Glutamatergic neuron (in vitro differentiated cells): Measurements from ENCODE around the gene PRMT9. TPM values are rescaled to one million over a fixed set of nuclear protein-coding genes. Genes with fewer than 3 reads are reported as not detected.

ENCODE experiments used
- DNase-seq: peaks from one replicate; pipeline ENCODE4 v3.0.0; 2022
- H3K27ac Mint-ChIP-seq: one replicate; pipeline ENCODE4 v1.8.0; 2020; ENCODE audit warnings: mild to moderate bottlenecking, mixed read lengths, inconsistent platforms; ENCODE audit not compliant: unreplicated experiment
- H3K27me3 Mint-ChIP-seq: one replicate; pipeline ENCODE4 v1.8.0; 2020; ENCODE audit warnings: mild to moderate bottlenecking, moderate library complexity, mixed read lengths, inconsistent platforms; ENCODE audit not compliant: unreplicated experiment
- H3K36me3 Mint-ChIP-seq: one replicate; pipeline ENCODE4 v1.8.0; 2020; ENCODE audit warnings: mild to moderate bottlenecking, mixed read lengths, inconsistent platforms; ENCODE audit not compliant: unreplicated experiment
- H3K4me1 Mint-ChIP-seq: one replicate; pipeline ENCODE4 v1.8.0; 2020; ENCODE audit warnings: mild to moderate bottlenecking, low read depth, mixed read lengths, inconsistent platforms; ENCODE audit not compliant: unreplicated experiment
- H3K4me3 Mint-ChIP-seq: one replicate; pipeline ENCODE4 v1.8.0; 2020; ENCODE audit warnings: mild to moderate bottlenecking, mixed read lengths, inconsistent platforms; ENCODE audit not compliant: unreplicated experiment
- H3K9me3 Mint-ChIP-seq: one replicate; pipeline ENCODE4 v1.8.0; 2020; ENCODE audit warnings: mild to moderate bottlenecking, moderate library complexity, mixed read lengths, inconsistent platforms; ENCODE audit not compliant: unreplicated experiment
- CTCF ChIP-seq: fragments of 200-600 bp; sonication (generic); IDR thresholded peaks from one replicate; pipeline ENCODE4 v1.5.0; 2021; ENCODE audit not compliant: partially characterized antibody, unreplicated experiment
- total RNA-seq: library from RNA; stranded (reverse); fragmentation: NEBNext Ultra II Directional; extraction: Animal tissue kit (Norgen Biotek cat#: 25700); gene quantifications from one replicate; pipeline ENCODE4 v1.2.1, GENCODE V29; 2021; ENCODE audit not compliant: unreplicated experiment

Gene PRMT9
- total RNA-seq, 1 donor from 2014 or later, result 8.9 TPM

GRCh38 chr4:147643616-147644015 lies 40.3 kb downstream of the PRMT9 start:
- DNase-seq, result no peak
- no peak for TF ChIP-seq CTCF
- Mint-ChIP-seq H3K27me3 (no peaks in the 10 kb centered on the region), H3K27ac (no peak overlapping the region), H3K4me3 (no peak overlapping the region), H3K9me3 (peaks cover 2% of the 10 kb centered on the region), H3K4me1 (peaks cover 3% of the 10 kb centered on the region), H3K36me3 (peaks cover 11% of the 10 kb centered on the region)

GRCh38 chr4:147640331-147640730 lies 43.6 kb downstream of the PRMT9 start:
- H3K27ac Mint-ChIP-seq, result no peak overlapping the region
- H3K36me3 Mint-ChIP-seq, result peaks cover 6% of the 10 kb centered on the region
- no peak overlapping the region for H3K4me3 Mint-ChIP-seq
- no peak for DNase-seq
- H3K9me3 Mint-ChIP-seq, result peaks cover 2% of the 10 kb centered on the region
- peaks cover 3% of the 10 kb centered on the region for H3K4me1 Mint-ChIP-seq
- H3K27me3 Mint-ChIP-seq, result no peaks in the 10 kb centered on the region
- no peak for TF ChIP-seq CTCF

GRCh38 chr4:147639388-147639787 lies 44.6 kb downstream of the PRMT9 start:
- TF ChIP-seq CTCF, result no peak
- Mint-ChIP-seq H3K9me3 (peaks cover 2% of the 10 kb centered on the region), H3K4me1 (peaks cover 3% of the 10 kb centered on the region), H3K36me3 (peaks cover 6% of the 10 kb centered on the region), H3K27ac (no peak overlapping the region), H3K27me3 (no peaks in the 10 kb centered on the region), H3K4me3 (no peak overlapping the region)
- no peak for DNase-seq

GRCh38 chr4:147638942-147639341 lies 45.0 kb downstream of the PRMT9 start:
- Mint-ChIP-seq H3K36me3 (peaks cover 6% of the 10 kb centered on the region), H3K27me3 (no peaks in the 10 kb centered on the region), H3K27ac (no peak overlapping the region), H3K4me1 (peaks cover 3% of the 10 kb centered on the region), H3K9me3 (peaks cover 2% of the 10 kb centered on the region), H3K4me3 (no peak overlapping the region)
- no peak for TF ChIP-seq CTCF
- no peak for DNase-seq

GRCh38 chr4:147638365-147638764 lies 45.6 kb downstream of the PRMT9 start:
- H3K9me3 Mint-ChIP-seq, result peaks cover 2% of the 10 kb centered on the region
- TF ChIP-seq CTCF, result no peak
- H3K36me3 Mint-ChIP-seq, result peaks cover 6% of the 10 kb centered on the region

More at GRCh38 chr4:147638365-147638764, 45.6 kb downstream of the PRMT9 start:
- DNase-seq, result no peak
- H3K4me1 Mint-ChIP-seq, result peaks cover 3% of the 10 kb centered on the region
- no peaks in the 10 kb centered on the region for H3K27me3 Mint-ChIP-seq
- no peak overlapping the region for H3K27ac Mint-ChIP-seq
- H3K4me3 Mint-ChIP-seq, result no peak overlapping the region
